ENCODE data around the gene SYNE2. TPM values are rescaled to one million over a fixed set of nuclear protein-coding genes. Genes with fewer than 3 reads are reported as not detected.
A peak's percentile ranks its signal among the peaks of the same experiment; 100 is the strongest.

SYNE2 gene
- total and polyA plus RNA-seq, 10 of the 15 experiments (the other 5 are each of a cell fraction or from before 2014, with no cell fraction given) = 2.1 to 52.7 (median 38.1) TPM

DNA sequence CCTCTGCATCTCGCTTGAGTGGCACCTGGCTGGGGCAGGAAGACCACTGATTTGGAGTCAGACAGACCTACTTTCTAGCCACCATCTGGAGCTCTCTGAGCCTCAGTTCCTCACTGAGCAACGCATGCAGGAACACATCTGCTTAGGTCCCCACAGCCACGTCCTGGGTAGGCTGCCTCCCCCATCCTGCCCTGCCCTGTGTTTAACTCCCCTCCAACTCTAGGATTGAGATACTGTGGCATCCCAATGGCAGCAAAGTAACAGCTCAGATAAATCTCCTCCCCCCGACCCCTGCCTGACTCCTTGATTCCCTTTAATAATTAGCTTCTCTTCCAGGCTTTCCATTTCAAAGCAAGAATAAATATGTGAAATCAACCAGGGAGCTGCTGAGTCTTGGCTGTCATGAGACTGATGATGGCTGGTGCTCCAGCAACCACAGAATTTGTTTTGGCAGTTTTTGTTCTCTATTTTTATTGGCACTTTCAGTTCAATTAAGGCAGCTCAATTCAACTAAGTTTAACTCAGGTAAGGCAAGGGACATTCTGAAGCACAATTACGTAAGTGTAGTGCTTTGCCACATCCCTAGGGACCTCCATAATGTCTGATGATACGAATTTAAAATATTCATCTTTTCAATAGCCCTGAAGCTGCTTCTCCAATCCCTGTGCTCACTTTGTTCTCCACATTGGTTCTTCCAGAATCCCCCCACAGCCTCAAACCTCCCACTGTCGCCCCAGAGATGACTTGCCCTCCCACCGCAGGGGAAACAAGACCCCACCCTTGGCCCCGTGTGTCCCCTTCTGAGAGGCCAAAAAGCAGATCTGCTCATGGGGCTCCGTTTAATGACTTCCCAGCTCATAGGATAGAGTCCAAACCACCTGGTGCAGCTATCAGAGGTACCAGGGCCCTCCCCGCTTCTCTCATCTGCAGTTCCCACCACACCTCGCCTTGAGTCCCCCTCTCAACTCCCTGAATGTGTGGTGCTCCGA lies 383.1 kb downstream of the SYNE2 start:
- WGBS (ENCODE audit: insufficient coverage, insufficient replicate concordance, low lambda C conversion rate, missing lambda C conversion rate) = 11% methylated on average over 13 of the region's 13 CpGs
- CTCF ChIA-PET = interaction anchor here (0.6 to 3.0 kb wide), 19 partner anchors 13 to 466 kb away, joined by 3 to 17 read pairs (median 3); partner anchors contain the start of gene ESR2
- intact Hi-C loops (cut with micrococcal nuclease; ENCODE audit: unreplicated experiment) (loop anchor here (1.0 kb wide), 1 partner anchor 59 kb away; no protein-coding TSS in a partner anchor), in situ Hi-C loops (cut with MboI) (no loop called here)
- Histone ChIP-seq H3K79me2 (ENCODE audit: control insufficient read depth, insufficient read depth, low read length) (peaks cover 4% of the 10 kb centered on the region; the same call in 1 of the 2 replicates), H3K36me3 (ENCODE audit: control insufficient read depth in 2 of 2, insufficient read depth in 2 of 2, low read length in 1 of 2) (0 out of 4 replicates have a peak, but pooled peaks cover 0 to 3% of the 10 kb centered on the region in 2 experiments), H3K9me3 (replicated peaks; ENCODE audit: control insufficient read depth, insufficient read depth, low read length) (no peaks in the 10 kb centered on the region), H4K20me1 (ENCODE audit: control insufficient read depth, insufficient read depth) (no peaks in the 10 kb centered on the region), H3K9ac (ENCODE audit: control insufficient read depth, insufficient read depth, low read length) (peak overlapping the region; percentile 70), H3K4me3 (peak overlapping the region; percentile 33), H3K4me1 (ENCODE audit: control insufficient read depth, insufficient read depth, low read length) (peaks cover 53% of the 10 kb centered on the region), H3K27ac (ENCODE audit: control insufficient read depth, insufficient read depth) (peak overlapping the region; percentile 94), H3K27me3 (replicated peaks in 1 of 2; ENCODE audit: control insufficient read depth in 2 of 2, insufficient read depth in 2 of 2, low read length in 1 of 2) (no peaks in the 10 kb centered on the region), H2AFZ (ENCODE audit: control insufficient read depth, low read depth, low read length) (peak overlapping the region; percentile 35), H3K4me2 (ENCODE audit: control insufficient read depth, insufficient read depth) (peak overlapping the region; percentile 89)
- RAD21 ChIA-PET (ENCODE audit: unreplicated experiment) = interaction anchor here (0.6 to 2.0 kb wide), 14 partner anchors 9 to 491 kb away, joined by 3 to 18 read pairs (median 4); partner anchors contain the start of genes ESR2 and MTHFD1
- ATAC-seq (peak; percentile 65), FAIRE-seq (peak; percentile 83), DNase-seq (ENCODE audit: low read depth, low spot score) (peak; percentile 93)
- SMC1A ChIA-PET (ENCODE audit: uncharacterized antibody, unreplicated experiment) = interaction anchor here (0.6 to 4.0 kb wide), 21 partner anchors 10 to 442 kb away, joined by 3 to 34 read pairs (median 4); partner anchors contain the start of gene ESR2
- no TSS peak for BruUV-seq (replicated peaks)
- POLR2A ChIA-PET = interaction anchor here (0.9 to 1.7 kb wide), 11 partner anchors 10 to 595 kb away, joined by 3 to 8 read pairs (median 4); partner anchors contain the start of gene ESR2
- TF ChIP-seq ATF2 (IDR thresholded peaks at IDR 0.05; ENCODE audit: low read length) (peak; percentile 81), RCOR1 (conservative IDR thresholded peaks at IDR 0.05; ENCODE audit: low read depth, low read length) (0 out of 2 replicates have a peak, but pooled peaks have one; percentile 33), RELA (IDR thresholded peaks at IDR 0.05; ENCODE audit: borderline replicate concordance, partially characterized antibody) (no peak), FOXM1 (IDR thresholded peaks at IDR 0.05; ENCODE audit: low read depth, low read length) (peak; percentile 81; the same call in 1 of the 2 replicates), USF1 (IDR thresholded peaks at IDR 0.05; ENCODE audit: borderline replicate concordance, extremely low read length, insufficient read depth, low read depth, low read length) (no peak), ATF7 (IDR thresholded peaks at IDR 0.05; ENCODE audit: low read depth) (peak; percentile 98), CBX5 (IDR thresholded peaks at IDR 0.05; ENCODE audit: low read depth) (no peak), SPI1 (IDR thresholded peaks at IDR 0.05; ENCODE audit: borderline replicate concordance, insufficient read depth, low read depth, low read length) (peak; percentile 81), BRCA1 (IDR thresholded peaks at IDR 0.05; ENCODE audit: low read depth, low read length) (no peak), CREB1 (IDR thresholded peaks at IDR 0.05; ENCODE audit: low read depth) (peak; percentile 39; the same call in 1 of the 2 replicates), ZBTB4 (CRISPR knock-in tag; IDR thresholded peaks at IDR 0.05) (0 out of 2 replicates have a peak, but pooled peaks have one; percentile 43)
- TF ChIP-seq, protein P1, sequence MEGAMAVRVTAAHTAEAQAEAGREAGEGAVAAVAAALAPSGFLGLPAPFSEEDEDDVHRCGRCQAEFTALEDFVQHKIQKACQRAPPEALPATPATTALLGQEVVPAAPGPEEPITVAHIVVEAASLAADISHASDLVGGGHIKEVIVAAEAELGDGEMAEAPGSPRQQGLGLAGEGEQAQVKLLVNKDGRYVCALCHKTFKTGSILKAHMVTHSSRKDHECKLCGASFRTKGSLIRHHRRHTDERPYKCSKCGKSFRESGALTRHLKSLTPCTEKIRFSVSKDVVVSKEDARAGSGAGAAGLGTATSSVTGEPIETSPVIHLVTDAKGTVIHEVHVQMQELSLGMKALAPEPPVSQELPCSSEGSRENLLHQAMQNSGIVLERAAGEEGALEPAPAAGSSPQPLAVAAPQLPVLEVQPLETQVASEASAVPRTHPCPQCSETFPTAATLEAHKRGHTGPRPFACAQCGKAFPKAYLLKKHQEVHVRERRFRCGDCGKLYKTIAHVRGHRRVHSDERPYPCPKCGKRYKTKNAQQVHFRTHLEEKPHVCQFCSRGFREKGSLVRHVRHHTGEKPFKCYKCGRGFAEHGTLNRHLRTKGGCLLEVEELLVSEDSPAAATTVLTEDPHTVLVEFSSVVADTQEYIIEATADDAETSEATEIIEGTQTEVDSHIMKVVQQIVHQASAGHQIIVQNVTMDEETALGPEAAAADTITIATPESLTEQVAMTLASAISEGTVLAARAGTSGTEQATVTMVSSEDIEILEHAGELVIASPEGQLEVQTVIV (IDR thresholded peaks at IDR 0.05; ENCODE audit: borderline replicate concordance, partially characterized antibody) = no peak
